BE2C (cell line): ENCODE data around the gene MRNIP.
"Not testable (repeated sequence)": the region's sequence is repeated elsewhere in the genome, so short reads cannot be mapped to it uniquely, and the experiment has no call there.

ENCODE experiments used
- DNase-seq: peaks from one replicate; pipeline ENCODE4 v3.0.0-alpha.2; 2020
- H3K27me3 ChIP-seq: fragments of 250-450 bp; sonication (Bioruptor Pico); 2 replicates; pipeline ENCODE4 v1.5.1; 2020; ENCODE audit warnings: mild to moderate bottlenecking
- H3K36me3 ChIP-seq: fragments of 250-450 bp; sonication (Bioruptor Pico); 2 replicates; pipeline ENCODE4 v1.5.1; 2020; ENCODE audit warnings: mild to moderate bottlenecking
- H3K4me1 ChIP-seq: fragments of 250-450 bp; sonication (Bioruptor Pico); 2 replicates; pipeline ENCODE4 v1.5.1; 2020
- H3K4me3 ChIP-seq: 2 replicates; pipeline ENCODE4 v1.5.1; 2011; ENCODE audit warnings: low read depth, low read length
- H3K9me3 ChIP-seq: fragments of 250-450 bp; sonication (Bioruptor Pico); 2 replicates; pipeline ENCODE4 v1.5.1; 2020
- TF ChIP-seq, protein P1 (sequence below): IDR thresholded peaks from 2 replicates; pipeline ENCODE4 v1.5.1; 2012; ENCODE audit warnings: mild to moderate bottlenecking, low read depth, low read length

MRNIP gene

DNA sequence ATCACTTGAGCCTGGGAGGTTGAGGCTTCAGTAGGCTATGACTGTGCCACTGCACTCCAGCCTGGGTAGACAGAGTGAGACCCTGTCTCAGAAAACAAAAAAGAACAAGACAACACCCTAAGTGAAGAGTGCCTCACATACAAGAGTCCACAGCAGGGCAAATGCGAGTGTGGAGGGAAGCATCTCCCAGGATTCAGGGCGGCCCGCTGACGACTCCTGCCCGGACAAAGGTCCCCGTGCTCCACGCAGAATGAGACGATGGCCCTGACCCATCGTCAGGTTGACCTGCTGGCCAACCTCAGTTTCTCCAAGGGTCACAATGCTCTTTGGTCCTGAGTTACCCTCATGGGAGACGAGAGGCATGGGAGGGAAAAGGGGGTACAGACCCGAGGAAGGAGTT lies 18.3 kb downstream of the MRNIP start:
- Histone ChIP-seq H3K36me3 (peaks cover 36% of the 10 kb centered on the region), H3K9me3 (no peaks in the 10 kb centered on the region), H3K4me3 (no peak overlapping the region), H3K27me3 (no peaks in the 10 kb centered on the region), H3K4me1 (no peaks in the 10 kb centered on the region)
- TF ChIP-seq, protein P1, sequence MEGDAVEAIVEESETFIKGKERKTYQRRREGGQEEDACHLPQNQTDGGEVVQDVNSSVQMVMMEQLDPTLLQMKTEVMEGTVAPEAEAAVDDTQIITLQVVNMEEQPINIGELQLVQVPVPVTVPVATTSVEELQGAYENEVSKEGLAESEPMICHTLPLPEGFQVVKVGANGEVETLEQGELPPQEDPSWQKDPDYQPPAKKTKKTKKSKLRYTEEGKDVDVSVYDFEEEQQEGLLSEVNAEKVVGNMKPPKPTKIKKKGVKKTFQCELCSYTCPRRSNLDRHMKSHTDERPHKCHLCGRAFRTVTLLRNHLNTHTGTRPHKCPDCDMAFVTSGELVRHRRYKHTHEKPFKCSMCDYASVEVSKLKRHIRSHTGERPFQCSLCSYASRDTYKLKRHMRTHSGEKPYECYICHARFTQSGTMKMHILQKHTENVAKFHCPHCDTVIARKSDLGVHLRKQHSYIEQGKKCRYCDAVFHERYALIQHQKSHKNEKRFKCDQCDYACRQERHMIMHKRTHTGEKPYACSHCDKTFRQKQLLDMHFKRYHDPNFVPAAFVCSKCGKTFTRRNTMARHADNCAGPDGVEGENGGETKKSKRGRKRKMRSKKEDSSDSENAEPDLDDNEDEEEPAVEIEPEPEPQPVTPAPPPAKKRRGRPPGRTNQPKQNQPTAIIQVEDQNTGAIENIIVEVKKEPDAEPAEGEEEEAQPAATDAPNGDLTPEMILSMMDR: no peak
- DNase-seq: no peak

DNA sequence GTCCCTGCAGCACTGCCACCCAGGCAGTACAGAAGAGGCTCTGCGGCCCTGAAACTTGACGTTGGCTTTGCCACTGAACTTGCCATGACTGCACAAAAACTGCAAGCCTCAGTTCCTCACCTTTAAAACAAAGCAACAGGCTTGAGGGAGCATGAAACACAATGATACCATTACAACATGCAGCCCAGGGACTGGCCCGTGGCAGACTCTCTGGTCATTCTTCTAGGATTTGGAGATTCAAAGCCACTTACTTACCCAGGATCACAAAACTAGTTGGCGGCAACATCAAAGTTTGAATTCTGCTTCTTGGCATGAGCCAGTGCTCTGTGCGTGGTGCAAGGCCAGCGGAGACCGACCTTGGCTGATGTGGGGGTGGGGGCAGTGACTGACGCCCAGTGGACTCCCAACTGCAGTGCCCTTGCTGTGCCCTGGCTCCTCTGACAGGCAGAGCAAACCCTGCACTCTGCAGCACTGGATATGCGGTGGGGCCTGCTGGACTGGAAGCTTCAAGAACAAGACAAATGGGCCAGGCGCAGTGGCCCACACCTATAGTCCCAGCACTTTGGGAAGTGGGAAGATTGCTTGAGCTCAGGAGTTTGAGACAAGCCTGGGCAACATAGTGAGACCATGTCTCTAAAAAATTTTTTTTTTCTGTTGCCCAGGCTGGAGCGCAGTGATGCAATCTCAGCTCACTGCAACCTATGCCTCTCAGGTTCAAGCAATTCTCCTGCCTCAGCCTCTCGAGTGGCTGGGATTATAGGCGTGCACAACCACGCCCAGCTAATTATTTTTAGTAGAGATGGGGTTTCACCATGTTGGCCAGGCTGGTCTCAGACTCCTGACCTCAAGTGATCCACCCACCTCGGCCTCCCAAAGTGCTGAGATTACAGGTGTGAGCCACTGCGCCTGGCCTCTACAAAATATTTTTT lies 19.0 kb downstream of the MRNIP start:
- Histone ChIP-seq H3K4me3 (no peak overlapping the region), H3K9me3 (no peaks in the 10 kb centered on the region), H3K27me3 (no peaks in the 10 kb centered on the region), H3K36me3 (peaks cover 36% of the 10 kb centered on the region), H3K4me1 (no peaks in the 10 kb centered on the region)
- TF ChIP-seq, protein P1: no peak
- no peak for DNase-seq

DNA sequence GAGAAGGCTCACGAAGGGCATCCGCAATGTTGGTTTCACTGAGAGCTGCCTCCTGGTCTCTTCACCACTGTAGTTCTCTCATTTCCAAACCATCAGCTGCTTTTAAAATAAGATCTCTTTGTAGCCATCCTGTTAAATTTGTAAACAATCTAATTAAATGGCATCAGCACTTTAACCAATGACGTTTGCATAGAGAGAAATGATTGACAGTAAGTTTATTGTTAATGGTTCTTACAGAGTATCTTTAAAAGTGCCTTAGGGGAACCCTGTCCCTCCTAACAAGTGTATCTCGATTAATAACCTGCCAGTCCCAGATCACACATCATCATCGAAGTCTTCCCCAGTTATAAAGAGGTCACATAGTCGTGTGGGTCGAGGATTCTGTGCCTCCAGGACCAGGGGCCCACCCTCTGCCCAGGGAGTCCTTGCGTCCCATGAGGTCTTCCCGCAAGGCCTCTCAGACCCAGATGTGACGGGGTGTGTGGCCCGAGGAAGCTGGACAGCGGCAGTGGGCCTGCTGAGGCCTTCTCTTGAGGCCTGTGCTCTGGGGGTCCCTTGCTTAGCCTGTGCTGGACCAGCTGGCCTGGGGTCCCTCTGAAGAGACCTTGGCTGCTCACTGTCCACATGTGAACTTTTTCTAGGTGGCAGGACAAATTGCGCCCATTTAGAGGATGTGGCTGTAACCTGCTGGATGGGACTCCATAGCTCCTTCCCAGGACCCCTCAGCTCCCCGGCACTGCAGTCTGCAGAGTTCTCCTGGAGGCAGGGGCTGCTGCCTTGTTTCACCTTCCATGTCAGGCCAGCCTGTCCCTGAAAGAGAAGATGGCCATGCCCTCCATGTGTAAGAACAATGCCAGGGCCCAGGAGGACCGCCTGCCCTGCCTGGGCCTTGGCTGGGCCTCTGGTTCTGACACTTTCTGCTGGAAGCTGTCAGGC lies 21.3 kb downstream of the MRNIP start:
- Histone ChIP-seq H3K27me3 (no peaks in the 10 kb centered on the region), H3K9me3 (no peaks in the 10 kb centered on the region), H3K4me1 (no peaks in the 10 kb centered on the region), H3K36me3 (peaks cover 48% of the 10 kb centered on the region), H3K4me3 (no peak overlapping the region)
- no peak for DNase-seq
- TF ChIP-seq, protein P1: no peak

DNA sequence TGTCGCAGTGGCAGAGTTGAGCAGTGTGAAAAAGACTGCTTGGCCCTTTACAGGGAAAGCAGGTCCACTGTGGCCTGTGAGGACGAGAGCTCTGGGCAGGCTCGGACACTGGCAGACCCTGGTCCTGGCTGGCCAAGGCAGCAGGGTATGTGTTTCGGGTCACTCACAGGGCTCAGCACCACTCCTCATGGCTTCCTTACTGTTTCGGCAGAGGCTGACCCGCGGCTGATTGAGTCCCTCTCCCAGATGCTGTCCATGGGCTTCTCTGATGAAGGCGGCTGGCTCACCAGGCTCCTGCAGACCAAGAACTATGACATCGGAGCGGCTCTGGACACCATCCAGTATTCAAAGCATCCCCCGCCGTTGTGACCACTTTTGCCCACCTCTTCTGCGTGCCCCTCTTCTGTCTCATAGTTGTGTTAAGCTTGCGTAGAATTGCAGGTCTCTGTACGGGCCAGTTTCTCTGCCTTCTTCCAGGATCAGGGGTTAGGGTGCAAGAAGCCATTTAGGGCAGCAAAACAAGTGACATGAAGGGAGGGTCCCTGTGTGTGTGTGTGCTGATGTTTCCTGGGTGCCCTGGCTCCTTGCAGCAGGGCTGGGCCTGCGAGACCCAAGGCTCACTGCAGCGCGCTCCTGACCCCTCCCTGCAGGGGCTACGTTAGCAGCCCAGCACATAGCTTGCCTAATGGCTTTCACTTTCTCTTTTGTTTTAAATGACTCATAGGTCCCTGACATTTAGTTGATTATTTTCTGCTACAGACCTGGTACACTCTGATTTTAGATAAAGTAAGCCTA lies 22.2 kb downstream of the MRNIP start:
- Histone ChIP-seq H3K9me3 (no peaks in the 10 kb centered on the region), H3K27me3 (no peaks in the 10 kb centered on the region), H3K36me3 (peaks cover 53% of the 10 kb centered on the region), H3K4me1 (no peaks in the 10 kb centered on the region), H3K4me3 (no peak overlapping the region)
- TF ChIP-seq, protein P1: no peak
- DNase-seq: no peak

DNA sequence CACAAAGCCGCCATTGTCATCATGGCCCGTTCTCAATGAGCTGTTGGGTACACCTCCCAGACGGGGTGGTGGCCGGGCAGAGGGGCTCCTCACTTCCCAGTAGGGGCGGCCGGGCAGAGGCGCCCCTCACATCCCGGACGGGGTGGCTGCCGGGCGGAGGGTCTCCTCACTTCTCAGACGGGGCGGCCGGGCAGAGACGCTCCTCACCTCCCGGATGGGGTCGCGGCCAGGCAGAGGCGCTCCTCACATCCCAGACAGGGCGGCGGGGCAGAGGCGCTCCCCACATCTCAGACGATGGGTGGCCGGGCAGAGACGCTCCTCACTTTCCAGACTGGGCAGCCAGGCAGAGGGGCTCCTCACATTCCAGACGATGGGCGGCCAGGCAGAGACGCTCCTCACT lies 23.7 kb downstream of the MRNIP start:
- H3K36me3 ChIP-seq: peaks cover 61% of the 10 kb centered on the region
- H3K4me3 ChIP-seq, H3K4me1 ChIP-seq, H3K9me3 ChIP-seq, DNase-seq, H3K27me3 ChIP-seq: not testable (repeated sequence)

DNA sequence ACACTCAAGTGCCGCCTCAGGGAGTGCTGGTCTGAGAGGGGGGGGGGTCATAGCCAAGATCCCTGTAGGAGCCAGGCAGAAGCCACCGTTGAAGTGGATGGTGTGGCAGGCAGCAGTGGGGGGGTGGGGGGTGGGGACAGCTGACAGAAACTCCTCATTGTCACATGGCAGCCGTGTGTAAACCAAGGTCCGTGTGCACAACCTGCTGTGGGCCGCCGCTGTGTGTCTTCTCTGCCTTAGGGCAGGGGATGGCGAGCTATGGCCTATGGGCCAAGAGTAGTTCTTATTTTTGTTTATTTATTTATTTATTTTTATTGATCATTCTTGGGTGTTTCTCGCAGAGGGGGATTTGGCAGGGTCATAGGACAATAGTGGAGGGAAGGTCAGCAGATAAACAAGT lies 24.5 kb downstream of the MRNIP start:
- TF ChIP-seq, protein P1: no peak
- Histone ChIP-seq H3K4me1 (no peaks in the 10 kb centered on the region), H3K4me3 (no peak overlapping the region), H3K36me3 (peaks cover 65% of the 10 kb centered on the region), H3K27me3 (no peaks in the 10 kb centered on the region), H3K9me3 (no peaks in the 10 kb centered on the region)
- DNase-seq: no peak
